Left renal cortex interstitium (tissue), 4 donors: ENCODE results near the gene CRYBG3. TPM values are rescaled to one million over a fixed set of nuclear protein-coding genes. Genes with fewer than 3 reads are reported as not detected.
A peak's percentile ranks its signal among the peaks of the same experiment; 100 is the strongest.

Experiments used
- DNase-seq, 4 donors: peaks; one replicate each; pipeline ENCODE4 v3.0.0-alpha.2; 2013; ENCODE audit warnings: low read depth in 4 of 4, low spot score in 2 of 4, missing footprints in 1 of 4
- polyA plus RNA-seq, 4 donors: library from polyadenylated mRNA; unstranded; fragments of 120-200 nt; gene quantifications; one replicate each; pipeline ENCODE4 v1.2.1, GENCODE V29; 2013; ENCODE audit not compliant: insufficient read length in 4 of 4

The CRYBG3 gene
- polyA plus RNA-seq, result 10 to 100 TPM; 19.3 to 25.5 (median 21.6) TPM

GRCh38 chr3:97821774-97822358 lies at the start of gene CRYBG3:
Gene CRYBG3, plus strand, starts transcription at chr3:97822011. Its CDS starts 196 bp downstream, at chr3:97822207.
- peak; percentile 57 to 74 (median 66) for DNase-seq

GRCh38 chr3:97772926-97773325 lies 48.9 kb upstream of the CRYBG3 start:
- no peak for DNase-seq

GRCh38 chr3:97778152-97778551 lies 43.7 kb upstream of the CRYBG3 start:
- DNase-seq, result no peak

- peak in 3 of 4 donors; percentile 28 to 43 (median 31) for DNase-seq
Observed at GRCh38 chr3:97793420-97794019, 28.3 kb upstream of the CRYBG3 start.

GRCh38 chr3:97795951-97796350 lies 25.9 kb upstream of the CRYBG3 start:
- DNase-seq, result no peak

GRCh38 chr3:97804471-97804870 lies 17.3 kb upstream of the CRYBG3 start:
- DNase-seq, result no peak

GRCh38 chr3:97810779-97811390 lies 10.9 kb upstream of the CRYBG3 start:
- no peak for DNase-seq

GRCh38 chr3:97815149-97815917 lies 6.5 kb upstream of the CRYBG3 start:
- DNase-seq, result no peak

- no peak for DNase-seq
Observed at GRCh38 chr3:97816811-97817210, 5.0 kb upstream of the CRYBG3 start.

GRCh38 chr3:97817965-97818364 lies 3.8 kb upstream of the CRYBG3 start:
- DNase-seq, result no peak

GRCh38 chr3:97820780-97821179 lies 1.0 kb upstream of the CRYBG3 start:
- DNase-seq, result no peak

GRCh38 chr3:97821287-97821773 lies 481 bp upstream of the CRYBG3 start:
- peak in 1 of 4 donors; percentile 61 for DNase-seq

GRCh38 chr3:97822359-97822775 lies 556 bp downstream of the CRYBG3 start:
- DNase-seq, result peak in 2 of 4 donors; percentile 35 to 43

GRCh38 chr3:97823046-97824004 lies 1.5 kb downstream of the CRYBG3 start:
- no peak for DNase-seq

GRCh38 chr3:97825101-97825500 lies 3.3 kb downstream of the CRYBG3 start:
- no peak for DNase-seq

- no peak for DNase-seq
Observed at GRCh38 chr3:97827741-97828471, 6.1 kb downstream of the CRYBG3 start.

- DNase-seq, result no peak
Observed at GRCh38 chr3:97829198-97829597, 7.4 kb downstream of the CRYBG3 start.

- DNase-seq, result no peak
Observed at GRCh38 chr3:97830638-97831037, 8.8 kb downstream of the CRYBG3 start.

- DNase-seq, result no peak
Observed at GRCh38 chr3:97831140-97831539, 9.3 kb downstream of the CRYBG3 start.
